HG03097 (cell line): Measurements from ENCODE around the gene AGO1.

Source experiments
- ATAC-seq: cut with Tn5 transposase; IDR thresholded peaks from one replicate; pipeline ENCODE4 v1.9.1; 2021; ENCODE audit not compliant: unreplicated experiment, low FRiP score

Gene AGO1

GRCh38 chr1:35882945-35883634 is at the start of gene AGO1:
Gene AGO1 (plus strand): TSS chr1:35883209. CDS start chr1:35883422, 213 bp downstream.
- peak; percentile 78 for ATAC-seq

- no peak for ATAC-seq
These were observed 49.6 kb upstream of the AGO1 start for GRCh38 chr1:35833395-35833794.

- no peak for ATAC-seq
These were observed 48.8 kb upstream of the AGO1 start for GRCh38 chr1:35834218-35834617.

- no peak for ATAC-seq
These were observed 47.6 kb upstream of the AGO1 start for GRCh38 chr1:35835398-35835797.

- ATAC-seq: no peak
These were observed 46.3 kb upstream of the AGO1 start for GRCh38 chr1:35836734-35837133.

GRCh38 chr1:35838693-35839245 is 44.2 kb upstream of the AGO1 start:
- no peak for ATAC-seq

GRCh38 chr1:35844826-35845225 is 38.2 kb upstream of the AGO1 start:
- ATAC-seq: no peak

- ATAC-seq: no peak
These were observed 37.2 kb upstream of the AGO1 start for GRCh38 chr1:35845766-35846165.

- no peak for ATAC-seq
These were observed 35.0 kb upstream of the AGO1 start for GRCh38 chr1:35847935-35848565.

GRCh38 chr1:35850051-35850450 is 33.0 kb upstream of the AGO1 start:
- ATAC-seq: no peak

- ATAC-seq: no peak
These were observed 32.3 kb upstream of the AGO1 start for GRCh38 chr1:35850716-35851115.

- no peak for ATAC-seq
These were observed 31.7 kb upstream of the AGO1 start for GRCh38 chr1:35851132-35851869.

GRCh38 chr1:35852241-35852640 is 30.8 kb upstream of the AGO1 start:
- ATAC-seq: no peak

GRCh38 chr1:35854989-35855700 is 27.9 kb upstream of the AGO1 start:
- ATAC-seq: no peak

- ATAC-seq: no peak
These were observed 26.0 kb upstream of the AGO1 start for GRCh38 chr1:35856964-35857363.

- no peak for ATAC-seq
These were observed 25.2 kb upstream of the AGO1 start for GRCh38 chr1:35857830-35858229.

GRCh38 chr1:35860696-35861095 is 22.3 kb upstream of the AGO1 start:
- no peak for ATAC-seq

- no peak for ATAC-seq
These were observed 19.9 kb upstream of the AGO1 start for GRCh38 chr1:35863136-35863535.

- ATAC-seq: no peak
These were observed 19.0 kb upstream of the AGO1 start for GRCh38 chr1:35863881-35864625.

GRCh38 chr1:35864813-35865212 is 18.2 kb upstream of the AGO1 start:
- ATAC-seq: no peak
